PC-3 (cell line): Measurements from ENCODE around the gene COL27A1. TPM values are rescaled to one million over a fixed set of nuclear protein-coding genes. Genes with fewer than 3 reads are reported as not detected.
"Not testable (repeated sequence)": the region's sequence is repeated elsewhere in the genome, so short reads cannot be mapped to it uniquely, and the experiment has no call there.

ENCODE experiments used
- ATAC-seq: fragments of 200-7000 bp; cut with Tn5 transposase; 2 replicates; pipeline ENCODE4 v1.9.1; 2020; ENCODE audit warnings: mild to moderate bottlenecking, moderate library complexity
- BruUV-seq: library from RNA; stranded (reverse); fragments of 400-500 nt; replicated peaks from 2 replicates; lab custom pipeline; 2021; lab: Mats Ljungman, UMichigan
- CTCF ChIA-PET: fragments of 300-600 bp; sonication (Branson Sonifier 250); formaldehyde crosslinking; loops from one replicate; lab custom pipeline; 2022; ENCODE audit warnings: antibody characterized with exemption; lab: Charles Lee
- POLR2A ChIA-PET: fragments of 300-600 bp; sonication (Branson Sonifier 250); formaldehyde crosslinking; loops from one replicate; lab custom pipeline; 2022; ENCODE audit warnings: antibody characterized with exemption; ENCODE audit not compliant: unreplicated experiment; lab: Charles Lee
- DNase-seq: peaks from one replicate; pipeline ENCODE4 v3.0.0-alpha.2; 2015
- H2AFZ ChIP-seq: fragments of 300-600 bp; sonication (generic); 2 replicates; pipeline ENCODE4 v1.6.0; 2016; ENCODE audit warnings: antibody characterized with exemption, low read length
- H3F3A ChIP-seq: fragments of 300-600 bp; sonication (generic); one replicate; pipeline ENCODE4 v1.6.0; 2017; ENCODE audit warnings: antibody characterized with exemption, low read length, control low read depth, mild to moderate bottlenecking; ENCODE audit not compliant: unreplicated experiment
- H3K27ac ChIP-seq: fragments of 300-600 bp; sonication (generic); 2 replicates; pipeline ENCODE4 v1.5.1; 2016; ENCODE audit warnings: mild to moderate bottlenecking, low read length
- H3K27me3 ChIP-seq: fragments of 300-600 bp; sonication (generic); 2 replicates; pipeline ENCODE4 v1.6.1; 2016; ENCODE audit warnings: low read length, mixed read lengths
- H3K36me3 ChIP-seq: fragments of 300-600 bp; sonication (generic); 2 replicates; pipeline ENCODE4 v1.6.1; 2016; ENCODE audit warnings: low read depth, mixed run types, low read length, mixed read lengths
- H3K4me1 ChIP-seq: fragments of 300-600 bp; sonication (generic); 2 replicates; pipeline ENCODE4 v1.5.1; 2016; ENCODE audit warnings: low read length; ENCODE audit not compliant: insufficient read depth
- H3K4me2 ChIP-seq: fragments of 300-600 bp; sonication (generic); 2 replicates; pipeline ENCODE4 v1.6.0; 2016; ENCODE audit warnings: low read length
- H3K4me3 ChIP-seq: fragments of 300-600 bp; sonication (generic); 2 replicates; pipeline ENCODE4 v1.5.1; 2016; ENCODE audit warnings: mild to moderate bottlenecking, low read length, mixed read lengths
- H3K79me2 ChIP-seq: fragments of 300-600 bp; sonication (generic); 2 replicates; pipeline ENCODE4 v1.6.1; 2017; ENCODE audit warnings: low read length, mixed read lengths
- H3K9ac ChIP-seq: fragments of 300-600 bp; sonication (generic); 2 replicates; pipeline ENCODE4 v1.6.0; 2016; ENCODE audit warnings: mild to moderate bottlenecking, low read length
- H3K9me2 ChIP-seq: fragments of 300-600 bp; sonication (generic); replicated peaks from 2 replicates; pipeline ENCODE4 v1.6.1; 2016; ENCODE audit warnings: mixed run types, low read length, mixed read lengths
- H3K9me3 ChIP-seq: fragments of 300-600 bp; sonication (generic); 2 replicates; pipeline ENCODE4 v1.6.1; 2016; ENCODE audit warnings: low read length, mixed read lengths
- H4K20me1 ChIP-seq: fragments of 300-600 bp; sonication (generic); 2 replicates; pipeline ENCODE4 v1.6.1; 2016; ENCODE audit warnings: low read length, mixed read lengths
- CTCF ChIP-seq: fragments of 300-600 bp; sonication (generic); conservative IDR thresholded peaks from 2 replicates; pipeline ENCODE4 v1.5.1; 2017; ENCODE audit warnings: antibody characterized with exemption, low read depth, mild to moderate bottlenecking, low read length
- EZH2 ChIP-seq: fragments of 300-600 bp; sonication (generic); IDR thresholded peaks from one replicate; pipeline ENCODE4 v1.6.1; 2017; ENCODE audit warnings: antibody characterized with exemption, mild to moderate bottlenecking, low read length; ENCODE audit not compliant: unreplicated experiment
- EZH2phosphoT487 ChIP-seq: fragments of 300-600 bp; sonication (generic); IDR thresholded peaks from 2 replicates; pipeline ENCODE4 v1.6.1; 2018; ENCODE audit warnings: mild to moderate bottlenecking, antibody characterized with exemption, low read length, borderline replicate concordance
- intact Hi-C: fragments of 100-400 bp; cut with micrococcal nuclease; formaldehyde crosslinking; loops from 2 replicates; pipeline ENCODE4 v1.9.0; 2023
- total RNA-seq: library from RNA; depleted of rRNA; stranded (reverse); fragments of >200 nt; gene quantifications from 2 replicates; pipeline ENCODE4 v1.2.3, GENCODE V29; 2014

COL27A1 gene
- total RNA-seq, 1 experiment from 2014 or later = 4.3 TPM

- Histone ChIP-seq H3K4me1 (no peaks in the 10 kb centered on the region), H3K9me3 (no peaks in the 10 kb centered on the region), H3K36me3 (no peaks in the 10 kb centered on the region), H2AFZ (no peak overlapping the region), H3K4me2 (no peak overlapping the region), H3K4me3 (no peak overlapping the region), H3K79me2 (no peaks in the 10 kb centered on the region), H3K9me2 (no peaks in the 10 kb centered on the region), H3K9ac (no peak overlapping the region), H4K20me1 (no peaks in the 10 kb centered on the region), H3K27me3 (no peaks in the 10 kb centered on the region), H3F3A (no peaks in the 10 kb centered on the region), H3K27ac (no peak overlapping the region)
- no peak for DNase-seq
- no peak for ATAC-seq
- TF ChIP-seq EZH2 = no peak
- TF ChIP-seq CTCF = no peak
- CTCF ChIA-PET = no interaction called here
- POLR2A ChIA-PET = no interaction called here
- BruUV-seq = no TSS peak
- intact Hi-C loops = no loop called here
These were observed 162.5 kb downstream of the COL27A1 start for GRCh38 chr9:114317665-114318357.

GRCh38 chr9:114318416-114318815 is 163.1 kb downstream of the COL27A1 start:
- H3K9ac ChIP-seq = no peak overlapping the region
- no TSS peak for BruUV-seq
- no peaks in the 10 kb centered on the region for H3K36me3 ChIP-seq
- ChIA-PET POLR2A (no interaction called here), CTCF (no interaction called here)
- no peak overlapping the region for H3K4me2 ChIP-seq
- no peaks in the 10 kb centered on the region for H3K4me1 ChIP-seq
- no peaks in the 10 kb centered on the region for H3K9me3 ChIP-seq
- no peaks in the 10 kb centered on the region for H3K27me3 ChIP-seq
- H4K20me1 ChIP-seq = no peaks in the 10 kb centered on the region
- no peaks in the 10 kb centered on the region for H3F3A ChIP-seq
- intact Hi-C loops = no loop called here
- TF ChIP-seq EZH2phosphoT487 (no peak), CTCF (no peak), EZH2 (no peak)
- H3K79me2 ChIP-seq = no peaks in the 10 kb centered on the region
- no peaks in the 10 kb centered on the region for H3K9me2 ChIP-seq
- ATAC-seq = no peak
- H3K27ac ChIP-seq = no peak overlapping the region
- no peak overlapping the region for H2AFZ ChIP-seq
- H3K4me3 ChIP-seq = no peak overlapping the region
- DNase-seq = no peak

GRCh38 chr9:114319147-114319546 is 163.8 kb downstream of the COL27A1 start:
- CTCF ChIA-PET = interaction anchor here (0.9 kb wide), 1 partner anchor 20 kb away, joined by 3 read pairs; no protein-coding TSS in a partner anchor
- H3K4me3 ChIP-seq = no peak overlapping the region
- intact Hi-C loops = no loop called here
- no peaks in the 10 kb centered on the region for H3K9me2 ChIP-seq
- H3F3A ChIP-seq = no peaks in the 10 kb centered on the region
- no peaks in the 10 kb centered on the region for H3K4me1 ChIP-seq
- no peak overlapping the region for H2AFZ ChIP-seq
- no peak for ATAC-seq
- H3K27me3 ChIP-seq = no peaks in the 10 kb centered on the region
- no peak overlapping the region for H3K9ac ChIP-seq
- no peaks in the 10 kb centered on the region for H3K79me2 ChIP-seq
- no peak for TF ChIP-seq CTCF
- TF ChIP-seq EZH2phosphoT487 = no peak
- no peak for TF ChIP-seq EZH2
- H3K9me3 ChIP-seq = no peaks in the 10 kb centered on the region
- no TSS peak for BruUV-seq
- H3K36me3 ChIP-seq = no peaks in the 10 kb centered on the region
- DNase-seq = no peak
- no peak overlapping the region for H3K4me2 ChIP-seq
- no peaks in the 10 kb centered on the region for H4K20me1 ChIP-seq
- H3K27ac ChIP-seq = no peak overlapping the region
- POLR2A ChIA-PET = no interaction called here

GRCh38 chr9:114320710-114321109 is 165.4 kb downstream of the COL27A1 start:
- H3K9me3 ChIP-seq, H3K27me3 ChIP-seq, H3K27ac ChIP-seq, H4K20me1 ChIP-seq, BruUV-seq, CTCF ChIA-PET, intact Hi-C loops, H3K4me1 ChIP-seq, DNase-seq, H3K4me3 ChIP-seq, H3K4me2 ChIP-seq, POLR2A ChIA-PET, H3K9ac ChIP-seq, H3K36me3 ChIP-seq, H3F3A ChIP-seq, H2AFZ ChIP-seq, H3K79me2 ChIP-seq, H3K9me2 ChIP-seq, ATAC-seq: not testable (repeated sequence)
